Activated CD8-positive, alpha-beta T cell treated with anti-CD3 and anti-CD28 coated beads, Interleukin-2, amount 10 ng/mL, durations not matched to agents 7 days and 5 days (primary cell): ENCODE data around the gene NSUN7. TPM values are rescaled to one million over a fixed set of nuclear protein-coding genes. Genes with fewer than 3 reads are reported as not detected.
"Not testable (repeated sequence)": the region's sequence is repeated elsewhere in the genome, so short reads cannot be mapped to it uniquely, and the experiment has no call there.

ENCODE experiments used
- ATAC-seq: fragments of 150-1000 bp; cut with Tn5 transposase; one replicate; pipeline ENCODE4 v1.10.0; 2021; ENCODE audit warnings: moderate library complexity
- CTCF ChIA-PET: fragments of 350-600 bp; sonication (Branson Sonifier 250); formaldehyde crosslinking; loops from one replicate; lab custom pipeline; 2021; ENCODE audit warnings: antibody characterized with exemption; lab: Charles Lee
- POLR2A ChIA-PET: fragments of 350-600 bp; sonication (Branson Sonifier 250); formaldehyde crosslinking; loops from one replicate; lab custom pipeline; 2021; ENCODE audit warnings: antibody characterized with exemption; lab: Charles Lee
- DNase-seq: peaks from one replicate; pipeline ENCODE4 v3.0.0-alpha.2; 2020
- H3K27ac Mint-ChIP-seq: one replicate; pipeline ENCODE4 v1.8.0; 2021; ENCODE audit warnings: mild to moderate bottlenecking, mixed read lengths
- H3K27me3 Mint-ChIP-seq: one replicate; pipeline ENCODE4 v1.8.0; 2021; ENCODE audit warnings: low read depth, mixed read lengths
- H3K36me3 Mint-ChIP-seq: one replicate; pipeline ENCODE4 v1.8.0; 2021; ENCODE audit warnings: low read depth, mixed read lengths
- H3K4me1 Mint-ChIP-seq: one replicate; pipeline ENCODE4 v1.8.0; 2021; ENCODE audit warnings: low read depth, mixed read lengths
- H3K4me3 Mint-ChIP-seq: one replicate; pipeline ENCODE4 v1.8.0; 2021; ENCODE audit warnings: mild to moderate bottlenecking, mixed read lengths
- H3K9me3 Mint-ChIP-seq: one replicate; pipeline ENCODE4 v1.8.0; 2022; ENCODE audit warnings: mixed read lengths; ENCODE audit not compliant: insufficient read depth
- total RNA-seq, 2 experiments: library from RNA; stranded (reverse); gene quantifications; one replicate each; pipeline ENCODE4 v1.2.3, GENCODE V29; 2021

Gene NSUN7
- total RNA-seq, 2 experiments from 2014 or later: 0.10 TPM; not detected in 1

- no peaks in the 10 kb centered on the region for H3K9me3 Mint-ChIP-seq
- ChIA-PET POLR2A (no interaction called here), CTCF (no interaction called here)
- H3K27ac Mint-ChIP-seq: no peak overlapping the region
- DNase-seq (no peak), ATAC-seq (no peak)
- no peak overlapping the region for H3K4me3 Mint-ChIP-seq
- H3K27me3 Mint-ChIP-seq: peaks cover 26% of the 10 kb centered on the region
- no peaks in the 10 kb centered on the region for H3K4me1 Mint-ChIP-seq
- H3K36me3 Mint-ChIP-seq: no peaks in the 10 kb centered on the region
Observed at GRCh38 chr4:40785727-40786126, 36.0 kb downstream of the NSUN7 start.

- CTCF ChIA-PET: no interaction called here
- DNase-seq (no peak), ATAC-seq (no peak)
- no peaks in the 10 kb centered on the region for H3K4me1 Mint-ChIP-seq
- no peaks in the 10 kb centered on the region for H3K9me3 Mint-ChIP-seq
- POLR2A ChIA-PET: no interaction called here
- no peak overlapping the region for H3K27ac Mint-ChIP-seq
- H3K27me3 Mint-ChIP-seq: peaks cover 23% of the 10 kb centered on the region
- H3K36me3 Mint-ChIP-seq: no peaks in the 10 kb centered on the region
- H3K4me3 Mint-ChIP-seq: no peak overlapping the region
Observed at GRCh38 chr4:40788331-40788730, 38.6 kb downstream of the NSUN7 start.

- ATAC-seq: no peak
- Mint-ChIP-seq H3K27ac (no peak overlapping the region), H3K9me3 (no peaks in the 10 kb centered on the region), H3K4me1 (no peaks in the 10 kb centered on the region), H3K36me3 (no peaks in the 10 kb centered on the region), H3K27me3 (peaks cover 23% of the 10 kb centered on the region), H3K4me3 (no peak overlapping the region)
- ChIA-PET POLR2A (no interaction called here), CTCF (no interaction called here)
- no peak for DNase-seq
Observed at GRCh38 chr4:40789031-40789430, 39.3 kb downstream of the NSUN7 start.

- no peak overlapping the region for H3K27ac Mint-ChIP-seq
- ATAC-seq (no peak), DNase-seq (no peak)
- no peaks in the 10 kb centered on the region for H3K4me1 Mint-ChIP-seq
- peaks cover 19% of the 10 kb centered on the region for H3K27me3 Mint-ChIP-seq
- ChIA-PET CTCF (interaction anchor here (1.6 kb wide), 1 partner anchor 54 kb away, joined by 3 read pairs; no protein-coding TSS in a partner anchor), POLR2A (no interaction called here)
- H3K36me3 Mint-ChIP-seq: no peaks in the 10 kb centered on the region
- no peak overlapping the region for H3K4me3 Mint-ChIP-seq
- no peaks in the 10 kb centered on the region for H3K9me3 Mint-ChIP-seq
Observed at GRCh38 chr4:40789771-40790170, 40.0 kb downstream of the NSUN7 start.

- ATAC-seq: no peak
- no peaks in the 10 kb centered on the region for H3K9me3 Mint-ChIP-seq
- no peaks in the 10 kb centered on the region for H3K36me3 Mint-ChIP-seq
- CTCF ChIA-PET: interaction anchor here (0.9 to 1.0 kb wide), 2 partner anchors 15 to 40 kb away, joined by 3 to 4 read pairs; no protein-coding TSS in a partner anchor
- H3K4me3 Mint-ChIP-seq: no peak overlapping the region
- POLR2A ChIA-PET: no interaction called here
- H3K4me1 Mint-ChIP-seq: no peaks in the 10 kb centered on the region
- H3K27ac Mint-ChIP-seq: no peak overlapping the region
- no peak for DNase-seq
- H3K27me3 Mint-ChIP-seq: peaks cover 6% of the 10 kb centered on the region
Observed at GRCh38 chr4:40800064-40800463, 50.3 kb downstream of the NSUN7 start.

- ATAC-seq: no peak
- Mint-ChIP-seq H3K36me3 (no peaks in the 10 kb centered on the region), H3K4me3 (no peak overlapping the region), H3K9me3 (no peaks in the 10 kb centered on the region), H3K27me3 (peaks cover 6% of the 10 kb centered on the region), H3K4me1 (no peaks in the 10 kb centered on the region), H3K27ac (no peak overlapping the region)
- ChIA-PET CTCF (interaction anchor here (0.7 kb wide), 1 partner anchor 92 kb away, joined by 3 read pairs; no protein-coding TSS in a partner anchor), POLR2A (no interaction called here)
- no peak for DNase-seq
Observed at GRCh38 chr4:40804598-40804997, 54.8 kb downstream of the NSUN7 start.

- ChIA-PET POLR2A (no interaction called here), CTCF (no interaction called here)
- DNase-seq (no peak), ATAC-seq (no peak)
- Mint-ChIP-seq H3K27me3 (peaks cover 3% of the 10 kb centered on the region), H3K9me3 (no peaks in the 10 kb centered on the region), H3K4me3 (no peak overlapping the region), H3K4me1 (no peaks in the 10 kb centered on the region), H3K27ac (no peak overlapping the region), H3K36me3 (no peaks in the 10 kb centered on the region)
Observed at GRCh38 chr4:40808926-40809457, 59.2 kb downstream of the NSUN7 start.

- DNase-seq (no peak), ATAC-seq (no peak)
- POLR2A ChIA-PET: no interaction called here
- CTCF ChIA-PET: no interaction called here
- Mint-ChIP-seq H3K27ac (no peak overlapping the region), H3K36me3 (no peaks in the 10 kb centered on the region), H3K27me3 (peaks cover 4% of the 10 kb centered on the region), H3K4me1 (no peaks in the 10 kb centered on the region), H3K9me3 (no peaks in the 10 kb centered on the region), H3K4me3 (no peak overlapping the region)
Observed at GRCh38 chr4:40811956-40812355, 62.2 kb downstream of the NSUN7 start.

- ATAC-seq (no peak), DNase-seq (no peak)
- no peaks in the 10 kb centered on the region for H3K9me3 Mint-ChIP-seq
- H3K27me3 Mint-ChIP-seq: peaks cover 4% of the 10 kb centered on the region
- H3K36me3 Mint-ChIP-seq: no peaks in the 10 kb centered on the region
- POLR2A ChIA-PET: no interaction called here
- H3K4me1 Mint-ChIP-seq: no peaks in the 10 kb centered on the region
- H3K4me3 Mint-ChIP-seq: no peak overlapping the region
- no peak overlapping the region for H3K27ac Mint-ChIP-seq
- CTCF ChIA-PET: interaction anchor here (1.4 kb wide), 1 partner anchor 31 kb away, joined by 3 read pairs; no protein-coding TSS in a partner anchor
Observed at GRCh38 chr4:40812386-40812785, 62.6 kb downstream of the NSUN7 start.

- no peaks in the 10 kb centered on the region for H3K4me1 Mint-ChIP-seq
- no peak for DNase-seq
- no peak for ATAC-seq
- no peak overlapping the region for H3K27ac Mint-ChIP-seq
- H3K9me3 Mint-ChIP-seq: no peaks in the 10 kb centered on the region
- no peaks in the 10 kb centered on the region for H3K36me3 Mint-ChIP-seq
- ChIA-PET CTCF (interaction anchor here (1.4 kb wide), 1 partner anchor 31 kb away, joined by 3 read pairs; no protein-coding TSS in a partner anchor), POLR2A (no interaction called here)
- H3K27me3 Mint-ChIP-seq: peaks cover 4% of the 10 kb centered on the region
- H3K4me3 Mint-ChIP-seq: no peak overlapping the region
Observed at GRCh38 chr4:40812856-40813255, 63.1 kb downstream of the NSUN7 start.

- CTCF ChIA-PET, H3K9me3 Mint-ChIP-seq, H3K27me3 Mint-ChIP-seq, H3K36me3 Mint-ChIP-seq, DNase-seq, H3K4me3 Mint-ChIP-seq, ATAC-seq, H3K4me1 Mint-ChIP-seq, H3K27ac Mint-ChIP-seq, POLR2A ChIA-PET: not testable (repeated sequence)
Observed at GRCh38 chr4:40817157-40817556, 67.4 kb downstream of the NSUN7 start.

GRCh38 chr4:40820101-40820500 is 70.3 kb downstream of the NSUN7 start:
- ATAC-seq (no peak), DNase-seq (no peak)
- Mint-ChIP-seq H3K4me1 (no peaks in the 10 kb centered on the region), H3K36me3 (no peaks in the 10 kb centered on the region), H3K27ac (no peak overlapping the region), H3K4me3 (no peak overlapping the region), H3K27me3 (no peaks in the 10 kb centered on the region), H3K9me3 (no peaks in the 10 kb centered on the region)
- CTCF ChIA-PET: no interaction called here
- POLR2A ChIA-PET: no interaction called here
